Nucleus accumbens (tissue), 56 donors: ENCODE results near the gene THSD4.
"Not testable (repeated sequence)": the region's sequence is repeated elsewhere in the genome, so short reads cannot be mapped to it uniquely, and the experiment has no call there.

Experiments used
- DNase-seq, 56 donors: peaks; one replicate each; lab custom pipeline; 2025; lab: John Stamatoyannopoulos, UW

Gene THSD4

GRCh38 chr15:71118881-71119632 is 3.8 kb downstream of the THSD4 start:
- no peak for DNase-seq

- no peak for DNase-seq
Measured at GRCh38 chr15:71120428-71120944, 5.2 kb downstream of the THSD4 start.

GRCh38 chr15:71121442-71121841 is 6.2 kb downstream of the THSD4 start:
- no peak for DNase-seq

GRCh38 chr15:71124937-71125790 is 9.9 kb downstream of the THSD4 start:
- no peak for DNase-seq

- DNase-seq, result no peak
Measured at GRCh38 chr15:71125831-71126450, 10.7 kb downstream of the THSD4 start.

GRCh38 chr15:71127083-71127482 is 11.8 kb downstream of the THSD4 start:
- DNase-seq, result no peak

- DNase-seq, result not testable (repeated sequence)
Measured at GRCh38 chr15:71128159-71128558, 12.9 kb downstream of the THSD4 start.

- DNase-seq, result no peak
Measured at GRCh38 chr15:71128939-71129562, 13.8 kb downstream of the THSD4 start.

GRCh38 chr15:71129669-71130068 is 14.4 kb downstream of the THSD4 start:
- no peak for DNase-seq

GRCh38 chr15:71131601-71132362 is 16.5 kb downstream of the THSD4 start:
- no peak for DNase-seq

GRCh38 chr15:71133747-71134472 is 18.6 kb downstream of the THSD4 start:
- no peak for DNase-seq

GRCh38 chr15:71136159-71136783 is 21.0 kb downstream of the THSD4 start:
- no peak for DNase-seq

- DNase-seq, result no peak
Measured at GRCh38 chr15:71136793-71137518, 21.7 kb downstream of the THSD4 start.

GRCh38 chr15:71138473-71138872 is 23.2 kb downstream of the THSD4 start:
- DNase-seq, result no peak

- no peak for DNase-seq
Measured at GRCh38 chr15:71139241-71139640, 24.0 kb downstream of the THSD4 start.

GRCh38 chr15:71141572-71141971 is 26.3 kb downstream of the THSD4 start:
- no peak for DNase-seq

GRCh38 chr15:71142780-71143179 is 27.5 kb downstream of the THSD4 start:
- DNase-seq, result no peak
